AG09309 (cell line): ENCODE data around the gene TCEA3.
A peak's percentile ranks its signal among the peaks of the same experiment; 100 is the strongest.

ENCODE experiments used
- DNase-seq: peaks from one replicate; pipeline ENCODE4 v3.0.0-alpha.2; 2010; ENCODE audit warnings: low read depth
- H3K4me3 ChIP-seq: 2 replicates; pipeline ENCODE4 v1.5.1; 2011; ENCODE audit warnings: mild to moderate bottlenecking, low read depth, low read length, moderate library complexity; ENCODE audit not compliant: control insufficient read depth
- TF ChIP-seq, protein P1 (sequence below): IDR thresholded peaks from 2 replicates; pipeline ENCODE4 v1.5.1; 2011; ENCODE audit warnings: mild to moderate bottlenecking, low read depth, low read length, inconsistent platforms; ENCODE audit not compliant: insufficient read depth, control insufficient read depth; ENCODE audit errors: missing control alignments

The TCEA3 gene

GRCh38 chr1:23399229-23399628, 25.3 kb downstream of the TCEA3 start:
- TF ChIP-seq, protein P1, sequence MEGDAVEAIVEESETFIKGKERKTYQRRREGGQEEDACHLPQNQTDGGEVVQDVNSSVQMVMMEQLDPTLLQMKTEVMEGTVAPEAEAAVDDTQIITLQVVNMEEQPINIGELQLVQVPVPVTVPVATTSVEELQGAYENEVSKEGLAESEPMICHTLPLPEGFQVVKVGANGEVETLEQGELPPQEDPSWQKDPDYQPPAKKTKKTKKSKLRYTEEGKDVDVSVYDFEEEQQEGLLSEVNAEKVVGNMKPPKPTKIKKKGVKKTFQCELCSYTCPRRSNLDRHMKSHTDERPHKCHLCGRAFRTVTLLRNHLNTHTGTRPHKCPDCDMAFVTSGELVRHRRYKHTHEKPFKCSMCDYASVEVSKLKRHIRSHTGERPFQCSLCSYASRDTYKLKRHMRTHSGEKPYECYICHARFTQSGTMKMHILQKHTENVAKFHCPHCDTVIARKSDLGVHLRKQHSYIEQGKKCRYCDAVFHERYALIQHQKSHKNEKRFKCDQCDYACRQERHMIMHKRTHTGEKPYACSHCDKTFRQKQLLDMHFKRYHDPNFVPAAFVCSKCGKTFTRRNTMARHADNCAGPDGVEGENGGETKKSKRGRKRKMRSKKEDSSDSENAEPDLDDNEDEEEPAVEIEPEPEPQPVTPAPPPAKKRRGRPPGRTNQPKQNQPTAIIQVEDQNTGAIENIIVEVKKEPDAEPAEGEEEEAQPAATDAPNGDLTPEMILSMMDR, result no peak
- no peak for DNase-seq
- H3K4me3 ChIP-seq, result no peak overlapping the region

DNA sequence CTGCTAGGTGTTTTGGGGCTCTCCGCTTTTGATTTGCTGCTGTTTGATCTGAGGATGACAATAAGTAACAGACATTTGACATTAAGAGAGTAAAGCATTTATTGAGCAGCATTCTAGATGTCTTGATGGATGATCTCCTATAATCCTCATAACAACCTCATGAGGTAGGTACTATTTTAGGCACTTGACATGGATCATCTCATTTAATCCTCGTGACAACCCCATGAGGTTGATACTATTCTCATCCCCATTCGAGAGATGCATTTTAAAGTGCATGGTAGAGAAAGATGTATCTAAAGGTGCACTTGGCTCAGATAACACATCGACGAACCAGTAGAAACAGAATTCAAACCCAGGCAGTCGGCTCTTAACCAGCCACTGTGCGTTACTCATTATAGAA, 26.6 kb downstream of the TCEA3 start:
- no peak overlapping the region for H3K4me3 ChIP-seq

GRCh38 chr1:23396380-23396779, 28.2 kb downstream of the TCEA3 start:
- no peak overlapping the region for H3K4me3 ChIP-seq
- TF ChIP-seq, protein P1, result no peak
- DNase-seq, result no peak

More for the DNA sequence above, 26.6 kb downstream of the TCEA3 start:
- DNase-seq, result no peak
- TF ChIP-seq, protein P1, result no peak

DNA sequence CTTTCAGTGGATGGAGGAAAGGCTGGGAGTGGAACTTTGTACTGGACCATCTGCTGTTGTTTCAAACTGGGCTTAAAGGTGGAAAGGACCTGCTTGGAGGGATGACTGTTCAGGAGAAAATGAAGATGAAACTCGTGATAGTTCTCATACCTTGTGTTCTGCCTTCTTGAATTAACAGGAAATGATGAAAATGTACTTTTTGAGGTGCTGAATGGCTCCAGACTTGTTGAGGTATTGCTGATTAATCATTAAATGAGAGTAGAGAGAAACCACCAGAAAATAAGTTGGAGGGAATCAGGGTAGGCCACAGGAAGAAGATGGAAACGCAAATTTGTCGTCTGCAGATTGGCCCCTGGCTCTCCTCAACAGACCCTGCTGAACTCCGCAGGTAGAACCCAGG, 28.7 kb downstream of the TCEA3 start:
- DNase-seq, result no peak
- H3K4me3 ChIP-seq, result no peak overlapping the region
- TF ChIP-seq, protein P1, result no peak

- no peak overlapping the region for H3K4me3 ChIP-seq
- TF ChIP-seq, protein P1, result no peak
- DNase-seq, result no peak
These were observed 29.3 kb downstream of the TCEA3 start for GRCh38 chr1:23395154-23395724.

GRCh38 chr1:23394684-23395083, 29.9 kb downstream of the TCEA3 start:
- TF ChIP-seq, protein P1, result peak; percentile 11

More at GRCh38 chr1:23394684-23395083, 29.9 kb downstream of the TCEA3 start:
- H3K4me3 ChIP-seq, result no peak overlapping the region
- DNase-seq, result peak; percentile 50
